Neural progenitor cell (in vitro differentiated cells): ENCODE results near the gene POLR2L.

Experiments
- EZH2phosphoT487 ChIP-seq: fragments of 200-600 bp; sonication (generic); IDR thresholded peaks from 2 replicates; pipeline ENCODE4 v1.6.1; 2017; ENCODE audit warnings: antibody characterized with exemption
- TF ChIP-seq, protein P1 (sequence below): fragments of 200-600 bp; sonication (generic); IDR thresholded peaks from 2 replicates; pipeline ENCODE4 v1.5.1; 2017; ENCODE audit warnings: antibody characterized with exemption, mild to moderate bottlenecking

DNA sequence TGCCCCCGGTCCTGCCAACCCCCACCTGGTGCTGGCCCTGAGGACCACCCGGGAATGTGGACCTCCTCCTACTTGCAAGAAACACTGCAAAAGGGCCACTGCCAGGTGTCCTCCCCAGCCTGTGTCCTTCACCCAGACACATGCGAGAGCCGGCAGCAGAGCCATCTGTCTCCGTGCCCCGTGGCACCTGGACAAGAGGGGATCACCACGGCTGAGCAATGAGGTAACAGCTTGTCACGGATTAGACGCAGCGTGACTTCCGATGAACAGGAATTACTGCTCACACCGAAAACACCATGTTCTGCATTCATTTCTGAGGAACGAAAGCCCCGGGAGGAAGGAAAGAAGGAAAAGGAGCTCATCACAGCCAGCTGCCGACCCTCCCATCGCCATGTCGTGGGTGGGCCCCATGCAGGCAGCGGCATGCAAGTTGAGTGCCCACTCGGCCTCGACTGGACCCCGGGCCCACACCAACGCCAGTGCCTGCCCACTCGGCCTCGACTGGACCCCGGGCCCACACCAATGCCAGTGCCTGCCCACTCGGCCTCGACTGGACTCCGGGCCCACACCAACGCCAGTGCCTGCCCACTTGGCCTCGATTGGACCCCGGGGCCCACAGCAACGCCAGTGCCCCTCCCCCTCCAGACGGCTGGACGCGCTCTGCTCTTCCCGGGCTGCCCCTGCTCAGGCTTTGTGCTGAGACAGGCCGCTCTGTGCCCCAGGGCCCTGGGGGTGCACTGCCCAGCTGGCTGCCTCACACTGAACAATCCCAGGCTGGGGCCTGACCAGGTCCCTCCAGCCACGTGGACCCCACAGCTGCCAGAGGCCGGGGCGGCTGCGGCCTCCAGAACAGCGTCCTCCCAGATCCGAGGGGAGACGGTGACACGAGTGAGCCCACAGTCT lies 46.2 kb upstream of the POLR2L start:
- TF ChIP-seq, protein P1, sequence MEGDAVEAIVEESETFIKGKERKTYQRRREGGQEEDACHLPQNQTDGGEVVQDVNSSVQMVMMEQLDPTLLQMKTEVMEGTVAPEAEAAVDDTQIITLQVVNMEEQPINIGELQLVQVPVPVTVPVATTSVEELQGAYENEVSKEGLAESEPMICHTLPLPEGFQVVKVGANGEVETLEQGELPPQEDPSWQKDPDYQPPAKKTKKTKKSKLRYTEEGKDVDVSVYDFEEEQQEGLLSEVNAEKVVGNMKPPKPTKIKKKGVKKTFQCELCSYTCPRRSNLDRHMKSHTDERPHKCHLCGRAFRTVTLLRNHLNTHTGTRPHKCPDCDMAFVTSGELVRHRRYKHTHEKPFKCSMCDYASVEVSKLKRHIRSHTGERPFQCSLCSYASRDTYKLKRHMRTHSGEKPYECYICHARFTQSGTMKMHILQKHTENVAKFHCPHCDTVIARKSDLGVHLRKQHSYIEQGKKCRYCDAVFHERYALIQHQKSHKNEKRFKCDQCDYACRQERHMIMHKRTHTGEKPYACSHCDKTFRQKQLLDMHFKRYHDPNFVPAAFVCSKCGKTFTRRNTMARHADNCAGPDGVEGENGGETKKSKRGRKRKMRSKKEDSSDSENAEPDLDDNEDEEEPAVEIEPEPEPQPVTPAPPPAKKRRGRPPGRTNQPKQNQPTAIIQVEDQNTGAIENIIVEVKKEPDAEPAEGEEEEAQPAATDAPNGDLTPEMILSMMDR = no peak
- TF ChIP-seq EZH2phosphoT487 = no peak
